Peyer's patch (tissue), 4 donors: ENCODE measurements around the gene EN1.

Experiments used
- POLR2A ChIP-seq, 2 donors: fragments of 450-650 bp; IDR thresholded peaks; one replicate each; pipeline ENCODE4 v1.5.1; 2017; ENCODE audit warnings: antibody characterized with exemption in 2 of 2, mild to moderate bottlenecking in 2 of 2, moderate library complexity in 2 of 2
- TF ChIP-seq, protein P1 (sequence below), 6 experiments: fragments of 450-650 bp in 4 of 6; fragments of 200-600 bp in 2 of 6; sonication (generic) in 1 of 6; IDR thresholded peaks; one replicate each; pipeline ENCODE4 v1.5.1; 2017 to 2019; ENCODE audit warnings: antibody characterized with exemption in 6 of 6, mild to moderate bottlenecking in 3 of 6, moderate library complexity in 1 of 6

DNA sequence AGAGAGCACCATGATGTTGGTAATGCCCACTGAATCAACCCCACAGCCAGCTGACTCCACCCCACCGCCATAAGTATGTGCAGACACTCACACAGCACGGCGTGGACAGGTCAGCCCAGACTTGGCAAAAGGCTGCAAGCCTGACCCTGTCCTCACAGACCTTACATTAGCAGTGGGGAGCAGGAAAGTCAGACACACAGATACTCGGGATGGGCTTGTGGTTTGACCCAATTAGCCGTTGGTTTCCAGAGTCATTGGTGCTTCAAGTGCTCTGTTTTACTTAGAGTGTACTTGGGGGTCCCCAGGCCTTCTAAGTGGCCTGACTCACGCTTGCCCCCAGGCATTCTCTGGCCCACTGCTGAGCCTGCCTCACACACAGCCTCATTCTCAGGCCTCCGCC lies 36.7 kb downstream of the EN1 start:
- TF ChIP-seq, protein P1, sequence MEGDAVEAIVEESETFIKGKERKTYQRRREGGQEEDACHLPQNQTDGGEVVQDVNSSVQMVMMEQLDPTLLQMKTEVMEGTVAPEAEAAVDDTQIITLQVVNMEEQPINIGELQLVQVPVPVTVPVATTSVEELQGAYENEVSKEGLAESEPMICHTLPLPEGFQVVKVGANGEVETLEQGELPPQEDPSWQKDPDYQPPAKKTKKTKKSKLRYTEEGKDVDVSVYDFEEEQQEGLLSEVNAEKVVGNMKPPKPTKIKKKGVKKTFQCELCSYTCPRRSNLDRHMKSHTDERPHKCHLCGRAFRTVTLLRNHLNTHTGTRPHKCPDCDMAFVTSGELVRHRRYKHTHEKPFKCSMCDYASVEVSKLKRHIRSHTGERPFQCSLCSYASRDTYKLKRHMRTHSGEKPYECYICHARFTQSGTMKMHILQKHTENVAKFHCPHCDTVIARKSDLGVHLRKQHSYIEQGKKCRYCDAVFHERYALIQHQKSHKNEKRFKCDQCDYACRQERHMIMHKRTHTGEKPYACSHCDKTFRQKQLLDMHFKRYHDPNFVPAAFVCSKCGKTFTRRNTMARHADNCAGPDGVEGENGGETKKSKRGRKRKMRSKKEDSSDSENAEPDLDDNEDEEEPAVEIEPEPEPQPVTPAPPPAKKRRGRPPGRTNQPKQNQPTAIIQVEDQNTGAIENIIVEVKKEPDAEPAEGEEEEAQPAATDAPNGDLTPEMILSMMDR (IDR thresholded peaks at IDR 0.05), result no peak
- no peak for TF ChIP-seq POLR2A (IDR thresholded peaks at IDR 0.05)
